CD4-positive, alpha-beta T cell treated with Interleukin-15 for 4 hours (primary cell): Measurements from ENCODE around the gene HEPACAM2.
A peak's percentile ranks its signal among the peaks of the same experiment; 100 is the strongest.

Experiments used
- DNase-seq: peaks from one replicate; pipeline ENCODE4 v3.0.0-alpha.2; 2020; ENCODE audit warnings: low spot score

HEPACAM2 gene

DNA sequence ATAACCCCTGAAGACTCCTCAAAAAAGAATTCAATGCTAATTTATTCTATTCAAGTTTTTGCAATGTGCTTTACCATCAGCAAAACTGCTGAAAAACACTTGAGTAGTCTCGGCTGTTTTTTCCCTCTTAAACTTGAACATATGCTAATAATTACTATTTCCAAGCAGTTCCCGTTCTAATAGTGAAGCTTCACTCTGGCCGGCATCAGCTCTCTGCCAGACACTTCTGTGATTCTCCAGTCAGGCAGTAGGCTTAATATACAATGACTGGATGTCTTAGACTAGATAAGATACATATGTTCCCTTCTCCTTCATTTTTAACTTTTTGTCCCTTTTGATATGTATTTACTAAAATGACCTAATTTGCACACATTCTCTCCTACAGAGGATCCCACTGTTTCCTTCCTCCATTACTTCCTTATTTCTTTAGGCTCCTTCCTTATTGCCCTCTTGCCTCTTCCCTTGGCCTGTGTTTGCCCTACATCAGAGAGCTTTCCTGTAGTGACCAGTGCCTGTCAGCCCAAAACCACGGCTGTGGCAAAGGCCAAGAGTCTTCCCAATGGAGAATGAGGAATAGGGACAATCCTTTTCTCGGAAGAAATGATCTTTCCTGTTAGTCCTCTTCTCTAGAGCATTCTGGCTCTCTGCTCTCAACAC, 23.5 kb downstream of the HEPACAM2 start:
- DNase-seq = no peak

DNA sequence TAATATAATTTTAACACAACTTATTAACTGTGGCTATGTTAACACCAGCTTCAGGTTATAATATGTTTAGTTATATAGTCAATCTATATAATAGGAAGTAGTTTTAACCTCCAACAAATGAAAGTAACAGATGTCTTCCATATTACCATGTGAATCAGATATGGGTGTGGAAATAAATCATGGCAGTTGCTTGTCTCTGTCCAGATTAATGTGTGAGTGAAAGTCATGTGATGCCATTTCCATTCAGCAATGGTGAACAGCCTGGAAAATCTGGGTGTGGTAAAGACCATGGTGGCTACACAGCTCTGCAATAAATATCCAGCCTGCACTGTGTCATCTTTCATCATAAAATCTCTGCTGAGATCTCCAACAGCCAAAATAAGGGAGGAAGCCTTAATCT, 27.8 kb downstream of the HEPACAM2 start:
- no peak for DNase-seq

DNA sequence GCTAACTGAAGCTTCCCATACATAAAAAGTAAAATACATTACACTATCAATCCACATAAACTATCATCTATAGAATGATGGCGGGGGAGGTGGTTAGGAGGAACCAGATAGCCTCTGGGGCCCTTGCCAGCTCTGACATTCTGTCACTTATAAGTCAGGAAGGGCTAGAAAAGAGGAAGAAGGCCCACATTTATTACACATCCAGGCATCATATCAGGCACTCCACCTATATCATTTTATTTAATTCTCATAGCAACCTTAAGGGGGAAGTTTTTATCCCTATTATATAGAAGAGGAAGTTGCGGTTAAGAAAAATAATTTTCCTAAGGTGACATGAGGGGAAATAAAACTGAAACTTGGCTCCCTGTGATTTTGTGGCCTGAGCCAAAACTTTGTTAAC, 29.9 kb downstream of the HEPACAM2 start:
- DNase-seq = no peak

DNA sequence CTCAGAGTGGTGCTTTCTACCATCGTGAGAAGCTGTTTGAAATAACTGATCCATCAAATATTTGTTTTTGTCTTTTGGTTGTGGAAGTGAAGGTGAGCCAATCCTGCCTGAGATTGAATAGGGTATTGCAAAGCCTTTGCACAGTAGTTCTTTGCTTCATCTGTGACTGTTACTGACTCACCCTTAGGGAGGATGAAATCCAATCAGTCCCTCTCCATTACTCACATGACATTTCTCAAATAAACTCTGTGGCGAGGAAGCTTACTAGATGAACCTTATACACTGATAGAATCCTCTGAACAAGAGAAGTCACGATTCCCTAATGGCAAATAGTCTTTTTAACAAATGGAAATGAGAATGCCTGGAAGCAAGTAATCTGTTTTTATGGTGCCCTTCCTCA, 31.9 kb downstream of the HEPACAM2 start:
- DNase-seq = no peak

DNA sequence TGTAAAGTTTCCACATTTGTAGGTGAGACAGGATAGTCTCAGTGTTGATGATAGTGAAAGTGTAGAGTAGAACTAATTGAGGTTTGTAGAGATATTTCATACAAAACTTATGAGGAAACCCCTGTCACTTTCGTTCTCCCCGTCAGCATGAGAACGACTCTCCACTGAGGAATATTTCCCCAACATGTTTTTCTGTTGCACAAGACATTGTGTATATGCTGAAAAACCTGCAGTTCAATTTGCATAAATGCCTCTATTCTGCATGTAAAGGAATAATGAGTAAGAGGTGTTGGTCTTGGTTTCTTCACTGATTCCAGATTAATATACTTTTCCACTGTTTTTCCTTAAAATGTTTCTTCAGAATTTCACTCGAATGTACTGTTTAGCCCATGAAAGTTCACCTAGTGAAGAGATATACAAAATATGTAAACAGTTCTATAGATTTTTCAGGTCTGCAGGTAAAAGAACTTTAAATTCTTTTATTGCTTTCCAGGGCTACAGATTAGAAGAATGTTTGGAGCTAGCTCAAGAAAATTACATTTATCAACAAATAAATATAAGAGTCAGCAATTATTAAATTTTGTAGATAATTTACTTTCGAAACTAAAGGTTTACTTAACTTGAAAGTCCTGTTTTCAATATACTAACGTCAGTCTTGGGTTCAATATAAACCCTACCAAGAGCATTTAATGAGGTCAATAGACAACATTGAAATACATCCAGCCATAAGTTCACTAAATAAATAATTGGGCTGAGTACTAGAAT, 37.2 kb downstream of the HEPACAM2 start:
- no peak for DNase-seq

DNA sequence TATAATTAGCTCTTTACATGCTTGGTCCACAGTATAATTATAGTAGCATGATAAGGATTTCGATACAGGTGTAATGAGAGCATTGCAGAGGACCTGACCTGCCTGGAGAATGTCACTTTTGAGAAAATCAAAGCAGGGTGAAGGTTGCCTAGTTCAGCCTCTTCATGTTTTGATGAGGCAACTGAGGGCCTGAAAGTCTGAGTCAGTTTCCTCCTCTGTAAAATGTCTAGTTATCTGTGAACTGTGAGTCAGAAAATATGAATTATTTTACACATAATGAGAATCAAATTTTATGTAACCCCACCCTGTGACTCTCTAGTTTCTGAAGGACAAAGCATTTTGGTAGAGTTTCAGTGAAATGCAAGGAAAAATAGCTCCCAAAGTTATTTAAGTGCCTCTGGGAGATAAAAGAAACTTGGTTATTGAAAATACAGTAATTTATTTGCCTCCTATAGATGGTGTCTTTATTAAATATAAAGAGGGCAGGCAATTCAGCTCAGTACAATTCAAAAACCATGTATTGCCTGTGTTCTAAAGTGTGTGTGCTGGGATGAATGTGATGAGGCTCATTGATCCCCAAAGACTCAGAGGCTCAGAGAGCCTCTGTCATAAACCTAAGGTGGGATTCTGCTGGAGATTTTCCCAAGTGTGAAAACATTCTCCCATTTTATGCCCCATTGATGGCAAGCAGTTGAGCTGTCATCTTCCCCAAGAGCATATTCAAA, 40.8 kb downstream of the HEPACAM2 start:
- DNase-seq = no peak

DNA sequence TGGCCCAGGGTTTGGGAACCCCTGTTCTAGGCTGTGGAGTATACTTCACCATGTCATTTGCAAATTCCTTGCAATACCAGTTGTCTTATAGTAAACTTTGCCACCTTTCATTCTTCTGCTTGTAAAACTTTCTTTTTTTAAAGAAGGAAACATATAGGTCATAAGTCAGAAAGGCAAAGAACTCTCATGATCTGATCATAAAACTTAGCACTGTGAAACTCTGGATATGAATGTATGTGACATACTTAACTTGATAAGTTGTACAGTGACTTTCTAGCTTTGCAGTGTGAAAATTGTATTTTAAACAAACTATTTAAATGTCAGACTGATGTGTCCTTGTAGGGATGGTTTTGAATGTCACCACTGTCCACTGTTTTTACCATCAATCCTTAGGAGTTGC, 47.1 kb downstream of the HEPACAM2 start:
- DNase-seq = no peak

DNA sequence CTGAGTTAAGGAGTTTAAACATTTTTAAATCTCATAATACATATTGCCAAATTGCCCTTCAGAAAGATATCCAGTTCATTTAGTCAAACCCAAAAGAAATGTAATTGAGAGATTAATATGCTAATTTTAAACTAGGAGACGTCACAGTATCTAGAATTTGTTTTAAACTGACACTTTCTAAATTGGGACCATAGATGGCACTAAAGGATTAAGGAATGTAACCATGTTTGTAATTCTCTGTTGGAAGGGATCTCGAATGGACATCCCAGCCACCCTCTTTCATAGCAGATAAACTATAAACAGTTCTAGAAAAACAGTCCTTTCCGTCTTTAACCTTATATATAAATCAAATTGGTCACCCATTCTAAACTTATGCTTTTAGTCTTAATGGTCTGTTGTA, 48.1 kb downstream of the HEPACAM2 start:
- no peak for DNase-seq

DNA sequence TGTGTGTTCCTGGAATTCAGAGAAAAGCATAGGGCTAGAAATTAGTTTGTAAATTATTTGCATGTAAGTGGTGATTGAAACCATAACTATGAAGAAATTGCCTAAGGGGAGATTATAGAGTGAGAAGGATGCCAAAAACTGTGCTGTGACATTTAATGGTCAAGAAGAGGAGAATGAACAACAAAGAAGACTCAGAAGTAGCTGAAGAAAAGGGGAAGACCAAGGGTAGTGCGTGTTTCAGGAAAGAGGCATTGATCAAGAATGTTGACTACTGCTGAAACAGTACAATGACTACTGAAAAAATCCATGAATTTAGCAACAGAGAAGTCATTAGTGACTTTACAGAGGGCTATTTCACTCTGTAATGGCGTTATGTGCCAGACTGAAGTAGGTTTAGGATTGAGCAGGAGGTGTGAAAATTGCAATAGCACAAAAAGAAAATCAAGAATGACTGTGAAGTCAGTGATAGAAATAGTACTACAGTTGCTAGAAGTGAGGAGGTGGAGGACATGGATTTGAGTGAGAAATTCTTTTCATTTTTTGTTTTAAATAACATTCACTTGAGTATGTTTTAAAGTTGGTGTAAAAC, 49.2 kb downstream of the HEPACAM2 start:
- DNase-seq = no peak

DNA sequence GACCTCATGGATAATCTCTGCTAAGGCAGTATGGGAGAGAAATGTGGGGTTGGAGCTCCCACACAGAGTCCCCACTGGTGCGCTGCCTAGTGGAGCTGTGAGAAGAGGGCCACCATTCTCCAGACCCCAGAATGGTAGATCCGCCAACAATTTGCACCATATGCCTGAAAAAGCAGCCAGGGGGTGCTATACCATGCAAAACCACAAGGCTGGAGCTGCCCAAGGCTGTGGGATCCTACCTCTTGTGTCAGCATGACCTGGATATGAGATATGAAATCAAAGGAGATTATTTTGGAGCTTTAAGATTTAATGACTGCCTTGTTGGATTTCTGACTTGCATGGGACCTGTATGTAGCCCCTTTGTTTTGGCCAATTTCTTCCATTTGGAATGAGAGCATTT, 51.0 kb downstream of the HEPACAM2 start:
- no peak for DNase-seq

DNA sequence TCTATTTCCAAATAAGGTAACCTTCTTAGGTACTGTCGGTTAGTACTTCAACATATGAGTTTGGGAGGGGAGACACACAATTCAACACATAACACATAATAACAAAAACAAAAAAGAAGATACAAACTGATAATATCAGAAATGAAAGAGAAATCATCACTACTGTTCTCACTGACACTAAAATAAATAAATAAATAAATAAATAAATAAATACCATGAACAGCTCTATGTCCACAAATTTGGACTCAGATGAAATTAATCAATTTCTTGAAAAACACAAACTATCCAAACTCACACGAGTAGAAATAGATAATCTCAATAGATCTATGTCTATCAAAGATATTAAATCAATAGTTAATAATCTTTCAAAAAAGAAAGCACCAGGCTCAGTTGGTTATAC, 53.6 kb downstream of the HEPACAM2 start:
- no peak for DNase-seq

DNA sequence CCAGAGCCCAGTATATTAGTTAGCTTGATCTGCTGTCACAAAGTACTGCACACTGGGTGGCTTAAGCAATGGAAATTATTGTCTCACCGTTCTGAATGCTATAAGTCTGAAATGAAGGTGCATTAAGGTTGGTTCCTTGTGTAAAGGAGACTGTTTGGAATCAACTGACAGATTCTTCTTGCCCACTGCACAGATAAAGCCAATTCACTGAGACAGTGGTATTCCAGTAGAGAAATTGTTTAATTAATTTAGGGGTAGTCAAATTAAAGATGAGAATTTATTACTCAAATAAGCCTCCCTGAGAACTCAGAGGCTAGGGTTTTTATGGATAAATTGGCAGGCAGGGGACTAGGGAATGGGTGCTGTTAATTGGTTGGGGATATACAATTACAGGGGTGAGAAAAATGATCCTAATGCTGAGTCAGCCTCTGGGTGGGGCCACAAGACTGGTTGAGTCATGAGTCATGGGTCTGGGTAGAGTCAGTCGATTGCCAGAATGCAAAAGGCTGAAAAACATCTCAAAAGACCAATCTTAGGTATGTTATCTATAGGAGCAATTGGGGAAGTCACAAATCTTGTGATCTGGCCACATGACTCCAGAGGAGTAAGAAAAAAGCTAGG, 54.6 kb downstream of the HEPACAM2 start:
- DNase-seq = no peak

DNA sequence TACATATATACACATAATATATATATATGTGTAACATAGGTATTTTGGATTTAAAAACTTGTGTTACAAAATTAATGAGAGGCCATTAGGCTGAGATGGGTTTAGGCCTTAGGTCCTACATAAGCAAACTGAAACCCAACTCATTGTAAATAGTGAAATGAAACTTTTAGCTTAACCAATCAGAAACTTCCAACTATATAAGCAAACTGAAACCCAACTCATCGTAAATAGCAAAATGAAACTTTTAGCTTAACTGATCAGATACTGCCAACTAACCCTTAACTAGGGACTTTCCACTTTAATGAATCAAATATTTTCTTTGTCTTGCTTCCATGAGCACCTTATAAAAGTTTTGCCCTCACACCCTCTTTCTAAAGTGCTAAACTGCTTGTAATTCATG, 60.8 kb downstream of the HEPACAM2 start:
- DNase-seq = peak; percentile 26

DNA sequence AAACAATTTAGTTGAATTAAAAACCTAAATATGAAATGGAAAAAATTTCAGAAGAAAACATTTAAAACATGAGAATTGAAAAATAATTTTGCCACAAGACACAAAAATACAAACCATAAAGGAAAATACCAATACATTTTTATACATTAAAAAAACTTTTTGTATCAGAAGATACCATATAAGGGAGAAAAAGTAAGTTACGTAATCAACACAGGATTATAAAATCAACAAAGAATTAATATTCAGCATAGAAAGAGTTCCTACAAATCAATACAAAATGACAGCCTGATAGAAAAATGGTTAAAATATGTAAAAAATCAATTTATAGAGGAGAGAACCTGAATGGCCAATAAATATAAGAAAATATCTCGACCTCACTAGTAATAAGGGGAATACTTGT, 61.5 kb downstream of the HEPACAM2 start:
- DNase-seq = no peak

DNA sequence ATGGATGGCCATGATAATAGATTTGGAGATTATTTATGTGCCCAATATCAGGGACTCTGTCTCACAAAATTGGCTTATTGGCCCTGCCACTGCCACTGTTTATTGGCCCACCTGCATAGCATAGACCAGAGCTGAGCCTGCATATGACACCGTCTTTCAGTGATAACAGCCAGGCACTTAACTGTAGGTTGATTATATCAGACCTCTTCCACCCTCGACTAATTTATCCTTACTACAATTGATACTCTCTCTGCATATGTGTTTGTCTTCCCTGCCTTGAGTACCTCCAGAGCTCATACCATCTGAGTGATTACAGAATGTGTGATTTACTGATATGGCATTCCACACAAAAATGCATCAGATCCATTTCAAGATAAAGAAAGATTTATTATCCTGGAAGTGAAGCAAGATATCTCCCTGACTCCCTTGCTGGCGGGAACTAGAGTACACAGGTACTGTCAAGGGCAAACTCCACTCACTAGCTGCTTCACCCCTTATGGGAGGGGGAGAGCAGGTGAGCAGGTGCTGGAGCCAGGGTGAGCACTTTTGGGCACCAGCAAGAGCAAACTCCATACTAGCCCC, 65.0 kb downstream of the HEPACAM2 start:
- no peak for DNase-seq

DNA sequence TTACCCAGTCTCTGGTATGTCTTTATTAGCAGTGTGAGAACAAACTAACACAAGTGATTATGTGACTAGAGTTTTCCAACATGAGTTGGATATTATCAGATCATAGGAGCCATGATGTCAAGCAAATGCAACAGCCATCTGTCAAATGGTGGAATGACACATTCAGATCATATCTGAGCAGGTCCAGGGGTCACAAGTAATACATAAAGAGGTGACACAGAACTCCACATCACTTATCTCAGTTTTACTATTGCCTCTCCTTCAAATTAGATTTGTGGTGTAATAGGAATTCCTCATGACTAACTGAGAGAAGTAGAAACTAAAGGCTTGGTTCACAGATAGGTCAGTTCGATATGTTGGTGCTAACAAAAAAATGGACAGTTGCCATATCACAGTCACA, 65.9 kb downstream of the HEPACAM2 start:
- no peak for DNase-seq

DNA sequence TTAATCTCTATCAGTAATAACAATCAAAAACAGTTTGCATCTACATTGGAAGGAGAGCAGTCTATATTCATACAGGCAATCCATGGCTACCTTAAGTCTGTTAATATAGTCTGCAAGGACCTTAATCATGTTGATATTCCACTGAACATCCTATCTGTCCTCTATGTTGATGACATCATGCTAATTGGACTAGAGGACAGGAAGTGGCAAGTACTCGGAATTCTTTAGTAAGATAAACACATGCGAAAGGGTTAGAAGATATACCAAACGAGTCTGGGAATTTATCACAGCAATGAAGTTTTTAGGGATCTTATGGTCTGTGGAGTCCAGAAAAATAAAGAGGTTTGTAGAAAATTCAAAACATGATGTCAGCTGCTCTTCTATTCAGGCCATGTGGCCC, 66.8 kb downstream of the HEPACAM2 start:
- DNase-seq = no peak

DNA sequence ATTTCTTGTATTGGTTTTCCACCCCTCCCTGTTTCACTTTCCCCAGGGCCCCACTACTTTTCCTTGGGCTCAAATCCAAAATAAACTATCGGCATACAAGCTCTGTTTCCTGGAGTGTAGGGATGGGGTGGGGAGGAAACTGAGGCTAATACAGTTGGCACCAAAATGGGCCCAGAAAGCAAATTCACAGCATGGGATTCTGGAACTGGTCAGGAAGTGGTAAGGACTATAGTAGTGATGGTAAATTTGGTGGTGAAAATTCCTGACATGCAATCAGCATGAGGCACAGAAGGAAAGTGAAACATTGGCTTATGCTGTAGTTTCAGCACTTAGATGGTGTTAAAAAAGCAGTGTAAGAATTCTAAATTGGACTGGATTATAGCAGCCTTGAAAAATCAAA, 69.4 kb downstream of the HEPACAM2 start:
- DNase-seq = no peak

DNA sequence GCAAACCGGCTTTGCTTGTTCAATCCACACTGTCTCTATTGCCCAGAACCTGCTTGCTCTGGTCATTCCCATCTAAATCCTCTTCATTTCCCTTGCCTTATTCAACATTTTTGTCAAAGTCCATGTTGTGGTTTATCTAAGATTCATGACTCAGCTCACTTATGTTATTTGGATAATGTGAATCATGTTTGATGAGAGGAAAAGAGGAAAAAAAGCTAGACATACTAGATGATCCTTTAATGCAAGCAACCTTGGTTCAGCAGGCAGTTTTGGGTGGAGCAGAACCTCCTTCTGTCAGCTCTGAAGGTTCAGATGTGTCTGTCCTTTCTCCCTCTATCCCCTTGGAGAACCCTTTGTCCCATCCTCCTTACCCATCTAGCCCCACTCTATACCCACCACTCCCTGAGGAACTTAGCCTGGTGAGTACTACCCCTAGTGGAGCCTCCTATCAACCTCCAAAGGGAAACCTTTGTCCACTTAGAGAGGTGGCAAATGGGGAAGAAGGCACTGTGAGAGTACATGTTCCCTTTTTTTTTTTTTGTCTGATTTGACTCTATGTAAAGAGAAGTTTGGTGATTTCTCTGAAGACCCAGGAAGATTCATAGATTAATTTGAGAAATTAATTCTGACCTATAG, 76.0 kb downstream of the HEPACAM2 start:
- DNase-seq = no peak

DNA sequence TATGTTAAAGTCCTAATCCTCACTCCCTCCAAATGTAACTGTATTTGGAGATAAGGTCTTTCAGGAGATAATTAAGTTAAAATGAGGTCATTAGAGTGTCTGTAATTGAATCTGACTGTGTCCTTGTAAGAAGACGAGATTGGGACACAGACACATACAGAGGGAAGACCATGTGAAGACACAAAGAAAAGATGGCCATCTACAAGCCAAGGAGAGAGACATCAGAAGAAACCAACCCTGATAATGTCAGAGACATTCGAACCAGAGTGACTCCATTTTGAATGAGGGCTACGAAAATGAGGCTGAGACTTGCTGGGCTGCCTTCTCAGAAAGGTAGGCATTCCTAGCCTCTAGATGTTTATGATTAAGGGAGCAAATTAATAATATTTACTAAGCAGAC, 77.5 kb downstream of the HEPACAM2 start:
- DNase-seq = no peak

DNA sequence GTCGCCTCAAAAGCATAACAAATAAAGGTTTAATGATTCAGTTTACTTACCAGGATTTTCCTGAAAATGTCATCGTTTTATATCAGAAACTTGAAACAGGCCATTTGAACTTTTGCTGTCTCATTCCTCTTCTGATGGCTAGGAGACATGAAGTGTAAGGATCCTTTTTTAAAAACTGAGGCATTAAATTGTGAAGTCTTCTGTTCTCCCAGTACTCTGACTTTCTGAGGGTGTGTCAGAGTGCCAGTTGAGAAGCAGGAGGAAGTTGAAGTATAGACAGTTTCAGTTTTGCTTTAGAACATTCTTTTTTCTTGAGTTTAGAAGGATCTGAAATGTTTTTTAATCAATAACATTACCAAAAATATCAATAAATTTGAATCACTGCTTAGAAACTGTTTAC, 78.1 kb downstream of the HEPACAM2 start, which contains the start of gene SAMD9L:
Gene SAMD9L, minus strand, starts transcription at position 242 of the 400 bp plus-strand sequence. CDS start 12,414 bp downstream, outside the sequence.
- DNase-seq = peak; percentile 40
